ENCODE data around the gene TSEN54.

- TF ChIP-seq CTCF (conservative IDR thresholded peaks at IDR 0.05; ENCODE audit: low read length) (no peak), EZH2phosphoT487 (IDR thresholded peaks at IDR 0.05; ENCODE audit: borderline replicate concordance, low read depth, low read length) (no peak)
Measured at GRCh38 chr17:75559958-75560533, 43.7 kb downstream of the TSEN54 start.

Data from OCI-LY7 (cell line).